RWPE2 (cell line): ENCODE results near the gene ZFHX3.

Source experiments
- ATAC-seq: fragments of 200-7000 bp; cut with Tn5 transposase; 3 replicates; pipeline ENCODE4 v1.9.1; 2021; ENCODE audit warnings: low read depth
- DNase-seq: peaks from one replicate; pipeline ENCODE4 v3.0.0-alpha.2; 2020; ENCODE audit warnings: low spot score
- H3K27ac ChIP-seq: fragments of 450-650 bp; 2 replicates; pipeline ENCODE4 v1.5.1; 2017; ENCODE audit warnings: mild to moderate bottlenecking; ENCODE audit not compliant: poor library complexity, severe bottlenecking
- H3K27me3 ChIP-seq: fragments of 250-450 bp; sonication (Bioruptor Pico); 2 replicates; pipeline ENCODE4 v1.5.1; 2021; ENCODE audit warnings: mild to moderate bottlenecking, moderate library complexity; ENCODE audit not compliant: insufficient read depth, poor library complexity, severe bottlenecking
- H3K36me3 ChIP-seq: fragments of 250-450 bp; sonication (Bioruptor Pico); 2 replicates; pipeline ENCODE4 v1.5.1; 2020; ENCODE audit warnings: low read depth, mild to moderate bottlenecking, moderate library complexity
- H3K4me1 ChIP-seq: fragments of 250-450 bp; sonication (Bioruptor Pico); 2 replicates; pipeline ENCODE4 v1.5.1; 2021; ENCODE audit warnings: mild to moderate bottlenecking, moderate library complexity; ENCODE audit not compliant: insufficient read depth, poor library complexity, severe bottlenecking
- H3K4me3 ChIP-seq: fragments of 250-450 bp; sonication (Bioruptor Pico); 2 replicates; pipeline ENCODE4 v1.5.1; 2021; ENCODE audit warnings: mild to moderate bottlenecking, moderate library complexity; ENCODE audit not compliant: severe bottlenecking
- H3K9me3 ChIP-seq: fragments of 250-450 bp; sonication (Bioruptor Pico); 2 replicates; pipeline ENCODE4 v1.5.1; 2021; ENCODE audit warnings: mild to moderate bottlenecking, moderate library complexity; ENCODE audit not compliant: severe bottlenecking
- CTCF ChIP-seq: fragments of 450-650 bp; IDR thresholded peaks from one replicate; pipeline ENCODE4 v1.5.1; 2017; ENCODE audit warnings: mild to moderate bottlenecking, moderate library complexity; ENCODE audit not compliant: poor library complexity, severe bottlenecking

ZFHX3 gene

DNA sequence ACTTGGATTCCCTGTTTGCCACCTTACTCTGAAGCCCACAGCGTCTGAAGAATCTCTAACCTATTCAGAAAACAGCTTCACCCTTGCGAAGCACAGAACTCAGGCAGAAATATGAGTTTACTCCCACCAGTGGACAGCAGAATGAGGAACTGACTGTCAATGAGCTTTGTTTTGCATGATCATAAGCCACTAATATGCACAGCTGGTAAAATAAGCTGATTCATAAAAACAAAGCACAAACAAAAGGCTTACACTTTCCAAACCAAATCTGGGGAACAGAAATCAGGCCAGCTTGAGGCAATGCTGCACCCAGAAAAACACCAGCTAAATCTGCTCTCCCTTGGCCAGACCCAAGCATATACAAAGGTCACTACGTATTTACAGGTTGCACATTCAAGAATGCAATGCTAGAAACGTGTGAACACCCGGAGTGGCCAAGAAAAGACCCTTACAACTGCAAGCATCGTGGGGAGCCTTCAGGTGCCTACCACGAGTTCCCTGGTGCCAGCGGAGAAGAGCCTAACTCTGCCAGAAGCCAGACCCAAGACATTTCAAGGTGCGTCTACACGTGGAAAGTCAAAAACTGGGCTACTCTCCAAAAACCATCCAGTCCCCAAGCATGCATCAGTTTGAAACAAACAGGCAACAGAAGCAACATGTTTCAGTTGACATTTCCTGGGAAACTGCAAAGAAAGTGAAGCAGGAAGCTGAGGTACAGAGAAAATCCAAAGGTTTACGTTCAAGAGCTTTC, 207.1 kb downstream of the ZFHX3 start:
- ATAC-seq = no peak
- no peak for TF ChIP-seq CTCF
- DNase-seq = no peak

DNA sequence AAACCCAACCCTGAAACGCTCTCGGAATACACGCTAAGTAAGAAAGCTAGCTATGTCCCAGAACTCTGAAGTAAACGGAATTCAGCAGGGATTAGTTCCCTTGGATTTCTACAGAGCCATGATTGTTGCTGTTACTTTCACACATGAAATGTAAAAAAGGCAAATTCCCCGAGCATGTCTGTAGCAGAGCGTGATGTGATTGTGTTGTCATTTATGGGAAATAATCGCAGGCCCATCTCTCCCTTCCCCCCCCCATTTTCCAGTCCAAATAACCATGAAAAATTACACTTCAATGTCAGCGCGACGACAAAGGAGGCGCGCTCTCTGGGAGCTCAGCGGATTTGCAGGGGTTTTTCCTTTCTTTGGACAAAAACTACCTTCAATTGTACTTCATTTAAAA, 209.0 kb downstream of the ZFHX3 start:
- no peak overlapping the region for H3K4me3 ChIP-seq
- TF ChIP-seq CTCF = no peak
- DNase-seq (no peak), ATAC-seq (no peak)
- no peak overlapping the region for H3K27ac ChIP-seq
- H3K4me1 ChIP-seq = peaks cover 1% of the 10 kb centered on the region
- H3K9me3 ChIP-seq = no peaks in the 10 kb centered on the region
- no peaks in the 10 kb centered on the region for H3K36me3 ChIP-seq
- no peaks in the 10 kb centered on the region for H3K27me3 ChIP-seq

More for the DNA sequence above, 207.1 kb downstream of the ZFHX3 start:
- H3K27me3 ChIP-seq = no peaks in the 10 kb centered on the region
- no peak overlapping the region for H3K27ac ChIP-seq
- H3K9me3 ChIP-seq = no peaks in the 10 kb centered on the region
- no peak overlapping the region for H3K4me3 ChIP-seq
- H3K36me3 ChIP-seq = no peaks in the 10 kb centered on the region
- no peaks in the 10 kb centered on the region for H3K4me1 ChIP-seq

DNA sequence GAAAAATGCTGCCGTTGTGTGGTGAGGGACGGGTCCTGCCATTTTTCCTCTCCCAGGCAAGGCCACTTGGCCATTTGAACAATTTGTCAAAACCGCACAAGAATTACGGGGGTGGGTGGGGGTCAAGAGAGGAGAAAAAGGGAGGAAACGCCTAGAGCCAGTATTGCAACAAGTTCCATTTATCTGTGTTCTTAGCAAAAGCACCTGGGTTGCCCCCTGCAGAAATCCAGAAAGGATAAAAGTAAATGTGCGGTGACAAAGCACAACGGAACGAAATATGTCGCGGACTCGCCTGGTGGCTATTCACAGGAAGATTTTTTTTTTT, 209.4 kb downstream of the ZFHX3 start:
- no peak overlapping the region for H3K4me3 ChIP-seq
- H3K27ac ChIP-seq = no peak overlapping the region
- DNase-seq (no peak), ATAC-seq (no peak)
- H3K27me3 ChIP-seq = no peaks in the 10 kb centered on the region
- no peak for TF ChIP-seq CTCF
- no peaks in the 10 kb centered on the region for H3K9me3 ChIP-seq
- H3K36me3 ChIP-seq = no peaks in the 10 kb centered on the region
- peaks cover 5% of the 10 kb centered on the region for H3K4me1 ChIP-seq

- no peaks in the 10 kb centered on the region for H3K27me3 ChIP-seq
- ATAC-seq (no peak), DNase-seq (no peak)
- TF ChIP-seq CTCF = no peak
- H3K36me3 ChIP-seq = no peaks in the 10 kb centered on the region
- H3K27ac ChIP-seq = no peak overlapping the region
- no peaks in the 10 kb centered on the region for H3K9me3 ChIP-seq
- H3K4me1 ChIP-seq = peaks cover 9% of the 10 kb centered on the region
- H3K4me3 ChIP-seq = no peak overlapping the region
Observed at GRCh38 chr16:72837846-72838585, 209.9 kb downstream of the ZFHX3 start.

GRCh38 chr16:72836985-72837384, 210.9 kb downstream of the ZFHX3 start:
- ATAC-seq (no peak), DNase-seq (no peak)
- Histone ChIP-seq H3K4me3 (no peak overlapping the region), H3K27me3 (no peaks in the 10 kb centered on the region), H3K4me1 (peaks cover 9% of the 10 kb centered on the region), H3K9me3 (no peaks in the 10 kb centered on the region), H3K27ac (no peak overlapping the region), H3K36me3 (no peaks in the 10 kb centered on the region)
- no peak for TF ChIP-seq CTCF
